Activated CD4-positive, alpha-beta T cell treated with anti-CD3 and anti-CD28 coated beads, Interleukin-2, amount 10 ng/mL, durations not matched to agents 24 days and 14 days (primary cell): Measurements from ENCODE around the gene PTPRT. TPM values are rescaled to one million over a fixed set of nuclear protein-coding genes. Genes with fewer than 3 reads are reported as not detected.

Experiments
- DNase-seq: peaks from one replicate; pipeline ENCODE4 v3.0.0; 2022
- H3K27ac Mint-ChIP-seq: one replicate; pipeline ENCODE4 v1.8.0; 2022; ENCODE audit warnings: mild to moderate bottlenecking, mixed read lengths
- H3K27me3 Mint-ChIP-seq: one replicate; pipeline ENCODE4 v1.8.0; 2022; ENCODE audit warnings: mixed read lengths
- H3K36me3 Mint-ChIP-seq: one replicate; pipeline ENCODE4 v1.8.0; 2022; ENCODE audit warnings: low read depth, mild to moderate bottlenecking, mixed read lengths
- H3K4me1 Mint-ChIP-seq: one replicate; pipeline ENCODE4 v1.8.0; 2021; ENCODE audit warnings: mixed read lengths
- H3K4me3 Mint-ChIP-seq: one replicate; pipeline ENCODE4 v1.8.0; 2022; ENCODE audit warnings: mild to moderate bottlenecking, moderate library complexity, mixed read lengths
- H3K9me3 Mint-ChIP-seq: one replicate; pipeline ENCODE4 v1.8.0; 2021; ENCODE audit warnings: mixed read lengths
- intact Hi-C: fragments of 100-400 bp; cut with micrococcal nuclease; formaldehyde crosslinking; loops from one replicate; pipeline ENCODE4 v1.15.1; 2023
- total RNA-seq: library from RNA; stranded (reverse); gene quantifications from 2 replicates; pipeline ENCODE4 v1.2.3, GENCODE V29; 2022

Gene PTPRT
- not detected in 2 replicates for total RNA-seq

- H3K4me3 Mint-ChIP-seq = no peak within 1 kb of the TSS
- intact Hi-C loops = loop anchor here (5.0 kb wide), 1 partner anchor 1452 kb away; no protein-coding TSS in a partner anchor
These were observed at the start of gene PTPRT for GRCh38 chr20:43189554-43190331. Gene PTPRT, minus strand, starts transcription at chr20:43189906. Its CDS starts 173 bp downstream, at chr20:43189733.

DNA sequence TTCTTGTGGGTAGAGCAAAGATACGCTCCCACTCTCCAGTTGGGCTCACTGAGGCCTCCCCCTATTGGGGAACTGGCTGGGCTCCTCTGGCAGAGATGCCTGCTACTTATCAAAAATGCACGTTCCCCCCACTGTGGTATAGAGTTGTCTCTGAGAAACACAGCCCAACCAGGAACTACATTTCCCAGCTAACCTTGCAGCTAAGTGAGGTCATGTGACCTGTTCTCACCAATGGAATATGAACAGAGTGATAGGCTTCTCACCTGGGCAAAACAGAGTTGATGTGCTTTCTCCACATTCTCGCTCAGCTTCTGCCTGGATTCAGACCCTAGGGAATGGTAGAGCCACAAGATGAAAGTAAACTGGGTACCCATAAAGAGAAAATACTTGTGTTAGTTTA lies 49.1 kb upstream of the PTPRT start:
- intact Hi-C loops = no loop called here
- Mint-ChIP-seq H3K36me3 (no peaks in the 10 kb centered on the region), H3K27me3 (no peaks in the 10 kb centered on the region), H3K27ac (no peak overlapping the region), H3K9me3 (no peaks in the 10 kb centered on the region), H3K4me1 (no peaks in the 10 kb centered on the region), H3K4me3 (no peak overlapping the region)
- DNase-seq = no peak

More at GRCh38 chr20:43189554-43190331, at the start of gene PTPRT:
- no peak for DNase-seq
- Mint-ChIP-seq H3K36me3 (no peaks in the 10 kb centered on the region), H3K27ac (no peak within 1 kb of the TSS), H3K4me1 (peaks cover 4% of the 10 kb centered on the region), H3K27me3 (peaks cover 38% of the 10 kb centered on the region), H3K9me3 (no peaks in the 10 kb centered on the region)

DNA sequence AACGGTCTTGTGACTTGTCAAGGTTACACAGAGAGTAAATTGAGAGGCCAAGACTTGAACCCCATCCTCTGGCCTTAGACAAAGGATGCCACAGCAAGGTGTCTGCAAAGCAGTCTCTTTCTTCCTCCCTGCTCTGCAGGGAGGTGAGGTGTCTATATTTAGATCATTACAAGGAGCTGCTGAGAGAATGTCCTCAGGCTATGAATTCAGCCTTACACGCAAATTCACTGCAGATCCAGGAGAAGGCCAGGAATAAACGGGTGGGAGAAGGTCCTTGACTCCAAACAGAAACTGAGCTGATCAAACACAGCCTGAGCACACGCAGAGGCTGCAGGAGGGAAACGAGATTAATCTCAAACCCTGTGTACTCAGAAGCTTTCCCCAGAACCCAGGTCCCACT lies 48.6 kb upstream of the PTPRT start:
- no peak overlapping the region for H3K4me3 Mint-ChIP-seq
- no peak overlapping the region for H3K27ac Mint-ChIP-seq
- no peaks in the 10 kb centered on the region for H3K4me1 Mint-ChIP-seq
- H3K9me3 Mint-ChIP-seq = no peaks in the 10 kb centered on the region
- no peaks in the 10 kb centered on the region for H3K36me3 Mint-ChIP-seq
- intact Hi-C loops = no loop called here
- no peaks in the 10 kb centered on the region for H3K27me3 Mint-ChIP-seq
- DNase-seq = no peak

DNA sequence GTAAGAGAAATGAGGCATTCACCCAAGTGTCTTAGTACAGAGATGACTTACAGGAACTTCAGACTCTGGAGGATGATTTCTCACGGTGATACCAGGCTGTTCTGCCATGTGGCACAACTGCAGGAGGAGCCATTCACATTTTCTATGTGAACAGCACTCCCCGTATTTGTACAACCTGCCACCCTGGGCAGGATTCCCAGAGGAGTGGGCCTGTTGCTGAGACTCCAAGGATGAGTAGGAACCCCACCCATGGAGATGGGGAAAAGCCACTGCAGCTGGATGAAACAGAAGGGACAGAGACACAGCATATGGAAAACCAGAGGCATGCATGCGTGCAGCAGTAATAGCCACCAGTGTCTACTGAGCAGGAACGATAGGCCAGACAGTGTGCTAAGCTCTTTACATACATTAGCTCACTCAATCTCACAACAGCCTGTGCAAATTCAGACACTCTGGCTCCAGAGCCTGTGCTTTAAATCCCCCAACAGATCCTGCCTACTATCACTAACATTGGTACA lies 48.0 kb upstream of the PTPRT start:
- Mint-ChIP-seq H3K4me3 (no peak overlapping the region), H3K27me3 (no peaks in the 10 kb centered on the region), H3K36me3 (no peaks in the 10 kb centered on the region), H3K27ac (no peak overlapping the region), H3K9me3 (no peaks in the 10 kb centered on the region), H3K4me1 (no peaks in the 10 kb centered on the region)
- intact Hi-C loops = no loop called here
- no peak for DNase-seq

GRCh38 chr20:43235998-43236397 lies 46.3 kb upstream of the PTPRT start:
- Mint-ChIP-seq H3K4me1 (no peaks in the 10 kb centered on the region), H3K4me3 (no peak overlapping the region), H3K27me3 (no peaks in the 10 kb centered on the region), H3K9me3 (no peaks in the 10 kb centered on the region), H3K27ac (no peak overlapping the region), H3K36me3 (no peaks in the 10 kb centered on the region)
- intact Hi-C loops = no loop called here
- DNase-seq = no peak

DNA sequence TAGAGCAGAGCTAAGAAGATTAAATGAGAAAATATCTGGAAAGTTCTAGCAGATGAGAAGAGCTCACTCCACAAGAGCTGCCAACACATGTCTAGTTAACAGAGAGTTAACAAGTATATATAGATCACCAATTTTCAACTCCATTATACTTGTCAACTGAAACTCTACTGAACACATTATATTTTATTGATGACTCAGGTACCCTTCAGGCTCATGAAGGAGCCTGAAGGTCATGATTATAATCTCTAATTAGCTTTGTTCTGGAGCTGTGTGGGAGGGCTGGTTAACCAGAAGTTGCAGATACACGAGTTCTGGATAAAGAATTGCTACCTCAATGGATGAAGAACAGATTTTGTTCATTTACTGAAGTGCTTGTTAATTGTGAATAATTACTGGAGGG lies 42.1 kb upstream of the PTPRT start:
- Mint-ChIP-seq H3K4me1 (no peaks in the 10 kb centered on the region), H3K9me3 (no peaks in the 10 kb centered on the region), H3K4me3 (no peak overlapping the region), H3K36me3 (no peaks in the 10 kb centered on the region), H3K27ac (no peak overlapping the region), H3K27me3 (peaks cover 2% of the 10 kb centered on the region)
- no peak for DNase-seq
- intact Hi-C loops = no loop called here

DNA sequence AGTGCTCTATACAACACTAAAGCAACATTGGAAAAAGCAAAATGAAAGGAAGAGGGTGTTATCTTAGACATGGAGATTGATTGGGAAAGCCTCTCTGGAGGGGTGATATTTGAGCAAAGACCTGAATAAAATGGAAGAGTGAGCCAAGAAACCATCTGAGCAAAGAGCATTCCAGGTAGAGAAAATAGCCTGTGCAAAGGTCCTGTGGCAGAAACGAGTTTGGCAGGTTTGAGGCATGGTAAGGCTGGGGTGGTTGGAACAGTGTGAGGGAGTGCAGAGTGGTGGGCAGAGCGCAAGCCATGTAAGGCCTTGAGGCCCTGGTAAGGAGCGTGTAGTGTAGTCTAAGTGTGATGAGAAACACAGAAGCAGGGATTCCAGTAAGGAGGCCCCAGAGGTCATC lies 40.0 kb upstream of the PTPRT start:
- Mint-ChIP-seq H3K9me3 (no peaks in the 10 kb centered on the region), H3K36me3 (no peaks in the 10 kb centered on the region), H3K4me3 (no peak overlapping the region), H3K27ac (no peak overlapping the region), H3K4me1 (no peaks in the 10 kb centered on the region), H3K27me3 (peaks cover 2% of the 10 kb centered on the region)
- DNase-seq = no peak
- intact Hi-C loops = no loop called here

GRCh38 chr20:43220612-43221011 lies 30.9 kb upstream of the PTPRT start:
- no peak overlapping the region for H3K4me3 Mint-ChIP-seq
- intact Hi-C loops = no loop called here
- H3K27ac Mint-ChIP-seq = no peak overlapping the region

GRCh38 chr20:43210901-43211300 lies 21.2 kb upstream of the PTPRT start:
- no peak overlapping the region for H3K27ac Mint-ChIP-seq

More at GRCh38 chr20:43220612-43221011, 30.9 kb upstream of the PTPRT start:
- no peaks in the 10 kb centered on the region for H3K27me3 Mint-ChIP-seq
- no peaks in the 10 kb centered on the region for H3K36me3 Mint-ChIP-seq
- DNase-seq = no peak
- no peaks in the 10 kb centered on the region for H3K4me1 Mint-ChIP-seq
- no peaks in the 10 kb centered on the region for H3K9me3 Mint-ChIP-seq

DNA sequence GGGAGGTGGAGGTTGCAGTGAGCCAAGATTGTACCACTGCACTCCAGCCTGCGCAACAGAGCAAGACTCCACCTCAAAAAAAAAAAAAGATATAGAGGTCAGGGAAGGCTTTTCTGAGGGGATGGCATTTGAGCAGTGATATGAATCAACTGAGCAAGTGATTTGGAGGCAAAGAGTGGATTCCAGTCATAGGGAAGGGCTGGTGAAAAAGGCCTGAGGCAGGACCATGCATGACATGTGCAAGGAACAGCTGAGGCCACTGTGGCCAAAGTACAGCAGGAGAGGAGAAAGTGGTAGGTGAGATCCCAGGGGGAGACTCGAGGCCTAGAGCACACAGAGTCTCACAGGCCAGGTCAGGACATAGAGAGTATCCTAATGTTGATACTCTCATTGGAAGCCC lies 20.1 kb upstream of the PTPRT start:
- H3K4me1 Mint-ChIP-seq = no peaks in the 10 kb centered on the region

More at GRCh38 chr20:43210901-43211300, 21.2 kb upstream of the PTPRT start:
- H3K36me3 Mint-ChIP-seq = no peaks in the 10 kb centered on the region
- H3K27me3 Mint-ChIP-seq = no peaks in the 10 kb centered on the region
- no peak for DNase-seq
- no peak overlapping the region for H3K4me3 Mint-ChIP-seq
- intact Hi-C loops = no loop called here
- H3K9me3 Mint-ChIP-seq = no peaks in the 10 kb centered on the region
- no peaks in the 10 kb centered on the region for H3K4me1 Mint-ChIP-seq

GRCh38 chr20:43205699-43206098 lies 16.0 kb upstream of the PTPRT start:
- intact Hi-C loops = no loop called here
- no peaks in the 10 kb centered on the region for H3K36me3 Mint-ChIP-seq
- H3K9me3 Mint-ChIP-seq = no peaks in the 10 kb centered on the region
- H3K27ac Mint-ChIP-seq = no peak overlapping the region
- no peaks in the 10 kb centered on the region for H3K27me3 Mint-ChIP-seq
- H3K4me3 Mint-ChIP-seq = no peak overlapping the region
- H3K4me1 Mint-ChIP-seq = no peaks in the 10 kb centered on the region
- DNase-seq = no peak

More for the DNA sequence above, 20.1 kb upstream of the PTPRT start:
- no peaks in the 10 kb centered on the region for H3K9me3 Mint-ChIP-seq
- H3K27me3 Mint-ChIP-seq = no peaks in the 10 kb centered on the region
- H3K36me3 Mint-ChIP-seq = no peaks in the 10 kb centered on the region
- H3K27ac Mint-ChIP-seq = no peak overlapping the region
- no peak overlapping the region for H3K4me3 Mint-ChIP-seq
- intact Hi-C loops = no loop called here
- DNase-seq = no peak

DNA sequence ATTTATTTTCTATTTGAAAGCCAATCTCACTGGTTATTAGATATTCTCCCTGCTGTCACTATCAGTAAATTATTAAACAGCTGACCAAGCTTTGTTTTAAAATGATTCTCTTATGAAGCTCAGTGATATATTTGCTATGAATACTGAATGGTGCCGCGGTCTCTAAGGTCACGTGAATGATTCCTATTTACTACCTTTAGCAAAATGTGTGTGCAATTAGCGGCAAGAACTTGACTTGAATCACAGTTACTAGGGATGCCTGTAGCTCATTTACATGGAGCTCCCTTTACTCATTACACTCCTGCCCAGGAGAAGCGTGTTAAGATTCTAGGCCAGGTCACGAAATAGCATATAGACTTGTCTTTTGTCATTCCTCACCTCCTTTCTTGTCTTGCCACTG lies 12.4 kb upstream of the PTPRT start:
- Mint-ChIP-seq H3K27me3 (no peaks in the 10 kb centered on the region), H3K27ac (no peak overlapping the region), H3K4me1 (no peaks in the 10 kb centered on the region), H3K36me3 (no peaks in the 10 kb centered on the region), H3K9me3 (no peaks in the 10 kb centered on the region), H3K4me3 (no peak overlapping the region)
- intact Hi-C loops = no loop called here
- DNase-seq = no peak

DNA sequence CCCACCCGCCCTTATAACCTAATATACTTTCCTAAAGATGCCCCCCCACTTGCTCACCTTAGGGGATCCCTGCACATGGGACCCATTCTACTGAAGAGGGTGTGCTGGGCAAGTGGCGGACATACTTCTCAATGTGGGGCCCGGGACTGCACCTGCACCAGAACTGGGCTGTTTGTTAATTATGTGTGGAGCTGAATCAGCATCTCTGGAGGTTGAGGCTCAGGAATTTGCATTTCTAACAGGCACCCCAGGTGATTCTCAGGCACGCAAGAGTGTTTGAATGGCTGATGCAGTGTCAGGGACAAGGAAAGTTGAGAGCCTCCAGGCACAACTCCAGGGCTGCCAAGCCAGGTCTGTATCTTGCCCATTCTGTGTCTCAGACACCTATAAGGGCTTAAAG lies 8.9 kb upstream of the PTPRT start:
- Mint-ChIP-seq H3K27ac (no peak overlapping the region), H3K36me3 (no peaks in the 10 kb centered on the region), H3K9me3 (no peaks in the 10 kb centered on the region), H3K27me3 (no peaks in the 10 kb centered on the region), H3K4me1 (no peaks in the 10 kb centered on the region), H3K4me3 (no peak overlapping the region)
- DNase-seq = no peak
- intact Hi-C loops = no loop called here

- Mint-ChIP-seq H3K4me3 (no peak overlapping the region), H3K36me3 (no peaks in the 10 kb centered on the region), H3K27ac (no peak overlapping the region), H3K27me3 (peaks cover 4% of the 10 kb centered on the region), H3K9me3 (no peaks in the 10 kb centered on the region), H3K4me1 (no peaks in the 10 kb centered on the region)
- intact Hi-C loops = no loop called here
- DNase-seq = no peak
These were observed 6.5 kb upstream of the PTPRT start for GRCh38 chr20:43196243-43196642.

DNA sequence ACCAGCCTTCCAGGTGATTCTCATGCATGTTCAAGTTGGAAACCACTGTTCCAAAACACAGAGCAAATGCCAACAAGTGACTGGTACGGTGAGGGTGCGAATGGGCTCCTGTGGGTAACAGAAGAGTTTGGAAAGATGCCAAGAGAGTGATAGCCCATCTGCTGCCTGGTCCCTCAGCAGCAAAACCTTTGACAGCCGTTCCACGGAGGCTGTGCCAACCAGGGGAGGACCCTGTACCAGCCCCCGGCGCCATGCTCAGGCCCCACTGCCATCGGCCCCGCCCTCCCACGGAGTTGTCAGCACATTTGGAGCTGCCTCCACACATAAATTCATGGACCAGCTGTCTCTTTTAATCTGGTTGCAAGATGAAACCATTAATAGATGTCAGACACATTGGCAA lies 4.4 kb upstream of the PTPRT start:
- Mint-ChIP-seq H3K36me3 (no peaks in the 10 kb centered on the region), H3K9me3 (no peaks in the 10 kb centered on the region), H3K27ac (no peak overlapping the region), H3K4me1 (peaks cover 2% of the 10 kb centered on the region), H3K27me3 (peaks cover 16% of the 10 kb centered on the region), H3K4me3 (no peak overlapping the region)
- DNase-seq = no peak
- intact Hi-C loops = no loop called here
